ENCODE results near the gene NFAT5.
"Not testable (repeated sequence)": the region's sequence is repeated elsewhere in the genome, so short reads cannot be mapped to it uniquely, and the experiment has no call there.

The NFAT5 gene

GRCh38 chr16:69563605-69564580 is 1.9 kb upstream of the NFAT5 start:
- peak; percentile 93 for ATAC-seq
- Mint-ChIP-seq H3K27me3 (peaks cover 1% of the 10 kb centered on the region), H3K4me3 (peak overlapping the region; percentile 88), H3K4me1 (peaks cover 52% of the 10 kb centered on the region), H3K27ac (peak overlapping the region; percentile 97), H3K36me3 (ENCODE audit: low read depth) (peaks cover 18% of the 10 kb centered on the region), H3K9me3 (no peaks in the 10 kb centered on the region)
- peak; percentile 62 for DNase-seq

- Mint-ChIP-seq H3K4me1 (peaks cover 62% of the 10 kb centered on the region), H3K27me3 (peaks cover 1% of the 10 kb centered on the region), H3K27ac (peak overlapping the region; percentile 97), H3K9me3 (no peaks in the 10 kb centered on the region), H3K4me3 (peak overlapping the region; percentile 88), H3K36me3 (ENCODE audit: low read depth) (peaks cover 28% of the 10 kb centered on the region)
- no peak for ATAC-seq
- no peak for DNase-seq
Measured at GRCh38 chr16:69564845-69565670, 708 bp upstream of the NFAT5 start.

- Mint-ChIP-seq H3K4me3 (peak overlapping the region; percentile 98), H3K4me1 (peaks cover 59% of the 10 kb centered on the region), H3K27ac (peak overlapping the region; percentile 98), H3K27me3 (peaks cover 1% of the 10 kb centered on the region), H3K36me3 (ENCODE audit: low read depth) (peaks cover 32% of the 10 kb centered on the region), H3K9me3 (no peaks in the 10 kb centered on the region)
- ATAC-seq, result no peak
- peak; percentile 55 for DNase-seq
Measured at GRCh38 chr16:69566240-69566980, 644 bp downstream of the NFAT5 start.

GRCh38 chr16:69566981-69567680 is 1.4 kb downstream of the NFAT5 start:
- H3K27ac Mint-ChIP-seq, result peak overlapping the region; percentile 98
- peak overlapping the region; percentile 98 for H3K4me3 Mint-ChIP-seq
- DNase-seq (peak; percentile 16), ATAC-seq (no peak)
- H3K36me3 Mint-ChIP-seq (ENCODE audit: low read depth), result peaks cover 32% of the 10 kb centered on the region
- H3K9me3 Mint-ChIP-seq, result no peaks in the 10 kb centered on the region
- peaks cover 1% of the 10 kb centered on the region for H3K27me3 Mint-ChIP-seq
- peaks cover 57% of the 10 kb centered on the region for H3K4me1 Mint-ChIP-seq

- peaks cover 33% of the 10 kb centered on the region for H3K36me3 Mint-ChIP-seq (ENCODE audit: low read depth)
- ATAC-seq, result no peak
- DNase-seq, result no peak
- H3K27ac Mint-ChIP-seq, result no peak overlapping the region
- peak overlapping the region; percentile 98 for H3K4me3 Mint-ChIP-seq
- peaks cover 44% of the 10 kb centered on the region for H3K4me1 Mint-ChIP-seq
- no peaks in the 10 kb centered on the region for H3K9me3 Mint-ChIP-seq
- H3K27me3 Mint-ChIP-seq, result peaks cover 1% of the 10 kb centered on the region
Measured at GRCh38 chr16:69568676-69569075, 2.9 kb downstream of the NFAT5 start.

GRCh38 chr16:69578771-69579170 is 13.0 kb downstream of the NFAT5 start:
- H3K4me1 Mint-ChIP-seq, result peaks cover 42% of the 10 kb centered on the region
- H3K36me3 Mint-ChIP-seq (ENCODE audit: low read depth), result peaks cover 21% of the 10 kb centered on the region
- not testable (repeated sequence) for ATAC-seq, H3K9me3 Mint-ChIP-seq, H3K27me3 Mint-ChIP-seq, DNase-seq, H3K4me3 Mint-ChIP-seq, H3K27ac Mint-ChIP-seq

GRCh38 chr16:69579783-69580481 is 14.2 kb downstream of the NFAT5 start:
- Mint-ChIP-seq H3K4me3 (no peak overlapping the region), H3K36me3 (ENCODE audit: low read depth) (peaks cover 21% of the 10 kb centered on the region), H3K9me3 (no peaks in the 10 kb centered on the region), H3K27me3 (no peaks in the 10 kb centered on the region), H3K27ac (no peak overlapping the region), H3K4me1 (peaks cover 41% of the 10 kb centered on the region)
- ATAC-seq (no peak), DNase-seq (no peak)

- peak overlapping the region; percentile 38 for H3K4me3 Mint-ChIP-seq
- H3K9me3 Mint-ChIP-seq, result no peaks in the 10 kb centered on the region
- DNase-seq (no peak), ATAC-seq (peak; percentile 83)
- peaks cover 30% of the 10 kb centered on the region for H3K36me3 Mint-ChIP-seq (ENCODE audit: low read depth)
- peaks cover 51% of the 10 kb centered on the region for H3K4me1 Mint-ChIP-seq
- peak overlapping the region; percentile 86 for H3K27ac Mint-ChIP-seq
- H3K27me3 Mint-ChIP-seq, result no peaks in the 10 kb centered on the region
Measured at GRCh38 chr16:69581297-69581696, 15.5 kb downstream of the NFAT5 start.

GRCh38 chr16:69584493-69584892 is 18.7 kb downstream of the NFAT5 start:
- ATAC-seq, DNase-seq: not testable (repeated sequence)
- H3K36me3 Mint-ChIP-seq (ENCODE audit: low read depth), result peaks cover 38% of the 10 kb centered on the region

GRCh38 chr16:69589434-69590269 is 23.9 kb downstream of the NFAT5 start:
- Mint-ChIP-seq H3K27ac (peak overlapping the region; percentile 32), H3K36me3 (ENCODE audit: low read depth) (peaks cover 39% of the 10 kb centered on the region), H3K4me3 (no peak overlapping the region), H3K27me3 (no peaks in the 10 kb centered on the region), H3K9me3 (no peaks in the 10 kb centered on the region), H3K4me1 (peaks cover 51% of the 10 kb centered on the region)
- DNase-seq, result no peak
- no peak for ATAC-seq

More at GRCh38 chr16:69584493-69584892, 18.7 kb downstream of the NFAT5 start:
- H3K27me3 Mint-ChIP-seq, H3K4me3 Mint-ChIP-seq, H3K27ac Mint-ChIP-seq, H3K9me3 Mint-ChIP-seq: not testable (repeated sequence)
- H3K4me1 Mint-ChIP-seq, result peaks cover 56% of the 10 kb centered on the region

- Mint-ChIP-seq H3K4me3 (no peak overlapping the region), H3K27ac (peak overlapping the region; percentile 52)
Measured at GRCh38 chr16:69590590-69590989, 24.8 kb downstream of the NFAT5 start.

GRCh38 chr16:69593751-69594255 is 28.0 kb downstream of the NFAT5 start:
- no peaks in the 10 kb centered on the region for H3K27me3 Mint-ChIP-seq

More at GRCh38 chr16:69590590-69590989, 24.8 kb downstream of the NFAT5 start:
- DNase-seq (no peak), ATAC-seq (no peak)
- peaks cover 40% of the 10 kb centered on the region for H3K36me3 Mint-ChIP-seq (ENCODE audit: low read depth)
- no peaks in the 10 kb centered on the region for H3K27me3 Mint-ChIP-seq
- no peaks in the 10 kb centered on the region for H3K9me3 Mint-ChIP-seq
- H3K4me1 Mint-ChIP-seq, result peaks cover 55% of the 10 kb centered on the region

More at GRCh38 chr16:69593751-69594255, 28.0 kb downstream of the NFAT5 start:
- H3K27ac Mint-ChIP-seq, result no peak overlapping the region
- H3K36me3 Mint-ChIP-seq (ENCODE audit: low read depth), result peaks cover 29% of the 10 kb centered on the region
- DNase-seq, result no peak
- H3K9me3 Mint-ChIP-seq, result no peaks in the 10 kb centered on the region
- no peak overlapping the region for H3K4me3 Mint-ChIP-seq
- peaks cover 51% of the 10 kb centered on the region for H3K4me1 Mint-ChIP-seq
- ATAC-seq, result no peak
